IMR-90 (cell line): ENCODE results near the gene NLRP14. TPM values are rescaled to one million over a fixed set of nuclear protein-coding genes. Genes with fewer than 3 reads are reported as not detected.

Experiments
- ATAC-seq: fragments of 200-7000 bp; cut with Tn5 transposase; 2 replicates; pipeline ENCODE4 v1.9.1; 2020; ENCODE audit warnings: low read depth, mild to moderate bottlenecking, moderate library complexity
- BruUV-seq: library from RNA; stranded (reverse); fragments of 400-500 nt; replicated peaks from 2 replicates; lab custom pipeline; 2021; lab: Mats Ljungman, UMichigan
- CTCF ChIA-PET: fragments of 300-600 bp; formaldehyde crosslinking; extraction: SDS; loops from one replicate; lab custom pipeline; 2021; ENCODE audit warnings: antibody characterized with exemption; lab: Yijun Ruan, JAX
- POLR2A ChIA-PET: fragments of 300-600 bp; sonication (Branson Sonifier 250); formaldehyde crosslinking; loops from one replicate; lab custom pipeline; 2022; ENCODE audit warnings: antibody characterized with exemption; ENCODE audit not compliant: unreplicated experiment; lab: Charles Lee
- DNase-seq: peaks from one replicate; pipeline ENCODE4 v3.0.0; 2013
- H2AFZ ChIP-seq: replicated peaks from 2 replicates; pipeline ENCODE3; 2013; ENCODE audit warnings: low read length, mild to moderate bottlenecking; ENCODE audit not compliant: poor library complexity
- H2AK5ac ChIP-seq: 2 replicates; pipeline ENCODE4 v1.6.1; 2013; ENCODE audit warnings: low read depth, low read length, inconsistent platforms
- H2AK9ac ChIP-seq: replicated peaks from 2 replicates; pipeline ENCODE3; 2013; ENCODE audit warnings: mild to moderate bottlenecking, low read depth, low read length, moderate library complexity; ENCODE audit not compliant: poor library complexity
- H2BK120ac ChIP-seq: 2 replicates; pipeline ENCODE4 v1.6.1; 2013; ENCODE audit warnings: low read depth, low read length, inconsistent platforms
- H2BK15ac ChIP-seq: 3 replicates; pipeline ENCODE4 v1.6.1; 2013; ENCODE audit warnings: low read depth, low read length, inconsistent platforms
- H2BK20ac ChIP-seq: 2 replicates; pipeline ENCODE4 v1.6.1; 2013; ENCODE audit warnings: low read depth, mild to moderate bottlenecking, inconsistent platforms, low read length, moderate library complexity
- H2BK5ac ChIP-seq: 2 replicates; pipeline ENCODE4 v1.6.1; 2013; ENCODE audit warnings: mild to moderate bottlenecking, low read depth, low read length, inconsistent platforms; ENCODE audit not compliant: poor library complexity, severe bottlenecking
- H3K14ac ChIP-seq: replicated peaks from 2 replicates; pipeline ENCODE4 v1.6.1; 2013; ENCODE audit warnings: low read depth, low read length, inconsistent platforms
- H3K18ac ChIP-seq: 2 replicates; pipeline ENCODE4 v1.6.1; 2013; ENCODE audit warnings: low read depth, low read length, control low read depth
- H3K23ac ChIP-seq: 2 replicates; pipeline ENCODE4 v1.6.1; 2013; ENCODE audit warnings: low read depth, low read length, inconsistent platforms
- H3K27ac ChIP-seq: 2 replicates; pipeline ENCODE4 v1.5.1; 2013; ENCODE audit warnings: mild to moderate bottlenecking, control low read depth, low read length; ENCODE audit not compliant: insufficient read depth
- H3K27me3 ChIP-seq: 2 replicates; pipeline ENCODE4 v1.6.1; 2013; ENCODE audit warnings: low read length; ENCODE audit not compliant: control insufficient read depth, insufficient read depth
- H3K36me3 ChIP-seq: 2 replicates; pipeline ENCODE4 v1.6.1; 2013; ENCODE audit warnings: low read length, mixed read lengths; ENCODE audit not compliant: control insufficient read depth, insufficient read depth
- H3K4ac ChIP-seq: 2 replicates; pipeline ENCODE4 v1.6.1; 2013; ENCODE audit warnings: low read depth, low read length, inconsistent platforms
- H3K4me1 ChIP-seq: 2 replicates; pipeline ENCODE4 v1.6.1; 2013; ENCODE audit warnings: low read length, mixed read lengths; ENCODE audit not compliant: control insufficient read depth, insufficient read depth
- H3K4me2 ChIP-seq: 2 replicates; pipeline ENCODE4 v1.6.1; 2013; ENCODE audit warnings: low read depth, mild to moderate bottlenecking, control low read depth, low read length, moderate library complexity
- H3K4me3 ChIP-seq: 2 replicates; pipeline ENCODE4 v1.5.1; 2013; ENCODE audit warnings: low read depth, mild to moderate bottlenecking, control low read depth, low read length, moderate library complexity; ENCODE audit not compliant: insufficient read depth
- H3K56ac ChIP-seq: 2 replicates; pipeline ENCODE4 v1.6.1; 2013; ENCODE audit warnings: low read length, inconsistent platforms; ENCODE audit not compliant: insufficient read depth; ENCODE audit errors: extremely low read depth
- H3K79me1 ChIP-seq, 2 experiments: 2 replicates each; pipeline ENCODE4 v1.6.1; 2013; ENCODE audit warnings: low read length in 2 of 2, inconsistent platforms in 1 of 2, low read depth in 1 of 2
- H3K9ac ChIP-seq: 2 replicates; pipeline ENCODE4 v1.6.1; 2013; ENCODE audit warnings: low read depth, low read length, control low read depth
- H3K9me1 ChIP-seq: 2 replicates; pipeline ENCODE4 v1.6.1; 2013; ENCODE audit warnings: low read length, inconsistent platforms; ENCODE audit not compliant: insufficient read depth
- H3K9me3 ChIP-seq: 2 replicates; pipeline ENCODE4 v1.6.1; 2013; ENCODE audit warnings: low read length; ENCODE audit not compliant: control insufficient read depth, insufficient read depth
- H4K20me1 ChIP-seq: 2 replicates; pipeline ENCODE4 v1.6.1; 2013; ENCODE audit warnings: low read length, inconsistent platforms; ENCODE audit not compliant: insufficient read depth
- H4K5ac ChIP-seq: 2 replicates; pipeline ENCODE4 v1.6.1; 2013; ENCODE audit warnings: mild to moderate bottlenecking, low read depth, low read length, control low read depth
- H4K8ac ChIP-seq, 2 experiments: 2 replicates each; pipeline ENCODE4 v1.6.1; 2013; ENCODE audit warnings: low read depth in 2 of 2, low read length in 2 of 2, control low read depth in 1 of 2, inconsistent platforms in 1 of 2
- H4K91ac ChIP-seq: 2 replicates; pipeline ENCODE4 v1.6.1; 2013; ENCODE audit warnings: low read depth, low read length, inconsistent platforms; ENCODE audit not compliant: insufficient read depth
- BHLHE40 ChIP-seq: fragments of 150-350 bp; IDR thresholded peaks from 2 replicates; pipeline ENCODE4 v1.6.1; 2016; ENCODE audit warnings: mild to moderate bottlenecking, low read depth, low read length
- CHD1 ChIP-seq: IDR thresholded peaks from 2 replicates; pipeline ENCODE4 v1.6.1; 2012; ENCODE audit warnings: low read depth, low read length, improper control_type of control experiment
- ELK1 ChIP-seq: fragments of 150-350 bp; IDR thresholded peaks from 2 replicates; pipeline ENCODE4 v1.6.1; 2016; ENCODE audit warnings: low read depth, mild to moderate bottlenecking, low read length, moderate library complexity, borderline replicate concordance
- MAFK ChIP-seq: IDR thresholded peaks from 2 replicates; pipeline ENCODE4 v1.6.1; 2012; ENCODE audit warnings: low read depth, low read length, improper control_type of control experiment
- MAZ ChIP-seq: IDR thresholded peaks from 2 replicates; pipeline ENCODE4 v1.6.1; 2012; ENCODE audit warnings: low read depth, mild to moderate bottlenecking, low read length, improper control_type of control experiment, moderate library complexity, borderline replicate concordance
- POLR2A ChIP-seq: IDR thresholded peaks from 2 replicates; pipeline ENCODE4 v1.6.1; 2012; ENCODE audit warnings: mild to moderate bottlenecking, low read depth, low read length
- RAD21 ChIP-seq: IDR thresholded peaks from 2 replicates; pipeline ENCODE4 v1.6.1; 2012; ENCODE audit warnings: low read length, improper control_type of control experiment
- RCOR1 ChIP-seq: IDR thresholded peaks from 2 replicates; pipeline ENCODE4 v1.6.1; 2012; ENCODE audit warnings: mild to moderate bottlenecking, low read length, improper control_type of control experiment; ENCODE audit not compliant: insufficient replicate concordance
- SMC3 ChIP-seq: fragments of 150-350 bp; IDR thresholded peaks from 2 replicates; pipeline ENCODE4 v1.6.1; 2016; ENCODE audit warnings: low read depth, mild to moderate bottlenecking, antibody characterized with exemption, low read length, moderate library complexity
- dilution Hi-C: fragments of 300-500 bp; cut with HindIII; formaldehyde crosslinking; loops from one replicate; pipeline ENCODE4 v1.14.3; 2018; ENCODE audit warnings: low sequenced_read_pairs; ENCODE audit not compliant: unreplicated experiment
- in situ Hi-C: fragments of 300-500 bp; cut with MboI; formaldehyde crosslinking; loops from 3 replicates; pipeline ENCODE4 v1.14.3; 2019; ENCODE audit warnings: low sequenced_read_pairs, inconsistent platforms, mixed read lengths
- intact Hi-C: fragments of 100-400 bp; cut with micrococcal nuclease; formaldehyde crosslinking; loops from 2 replicates; pipeline ENCODE4 v1.10.0; 2022
- polyA plus RNA-seq, 3 experiments: library from polyadenylated mRNA; depleted of rRNA; stranded (reverse); fragments of >200 nt; gene quantifications; 2 replicates each; pipeline ENCODE4 v1.2.3, GENCODE V29; 2012; ENCODE audit warnings: low replicate concordance in 1 of 3
- total RNA-seq: library from RNA; depleted of rRNA; stranded (reverse); fragments of >200 nt; gene quantifications from 2 replicates; pipeline ENCODE4 v1.2.3, GENCODE V29; 2012
- TF ChIP-seq, protein P1 (sequence below): fragments of 150-350 bp; IDR thresholded peaks from 2 replicates; pipeline ENCODE4 v1.6.1; 2017; ENCODE audit warnings: mild to moderate bottlenecking, antibody characterized with exemption, low read length, low read depth

Gene NLRP14
- total and polyA plus RNA-seq, 2 of the 4 experiments (the other 2 are of a cell fraction), result under 0.01 TPM; not detected in 1

- Histone ChIP-seq H4K20me1 (no peaks in the 10 kb centered on the region), H3K56ac (no peak overlapping the region), H3K27ac (no peak overlapping the region), H3K4me1 (peaks cover 16% of the 10 kb centered on the region), H3K9me1 (peaks cover 7% of the 10 kb centered on the region; the same call in 1 of the 2 replicates), H3K9ac (no peak overlapping the region; the same call in 1 of the 2 replicates), H2AK5ac (no peak overlapping the region), H3K79me1 (no peaks in the 10 kb centered on the region), H3K14ac (0 out of 2 replicates have a peak overlapping the region, but pooled peaks have one; percentile 5), H3K27me3 (no peaks in the 10 kb centered on the region), H2BK15ac (peak overlapping the region; percentile 37; the same call in 1 of the 3 replicates), H3K4me2 (peak overlapping the region; percentile 32; the same call in 1 of the 2 replicates), H2BK5ac (peak overlapping the region; percentile 71), H4K5ac (no peak overlapping the region; the same call in 1 of the 2 replicates), H4K91ac (no peak overlapping the region), H3K9me3 (no peaks in the 10 kb centered on the region), H3K18ac (peak overlapping the region; percentile 60; the same call in 1 of the 2 replicates), H2BK20ac (no peak overlapping the region), H3K36me3 (no peaks in the 10 kb centered on the region), H2AK9ac (no peak overlapping the region), H2BK120ac (peak overlapping the region; percentile 79; the same call in 1 of the 2 replicates), H2AFZ (no peak overlapping the region), H3K4ac (no peak overlapping the region; the same call in 1 of the 2 replicates), H3K23ac (no peak overlapping the region), H3K4me3 (no peak overlapping the region), H4K8ac (peak overlapping the region in 1 of 2 experiments; percentile 48; a peak in 1 of 4 replicates)
- CTCF ChIA-PET, result interaction anchor here (1.5 kb wide), 1 partner anchor 9 kb away, joined by 5 read pairs; no protein-coding TSS in a partner anchor
- no TSS peak for BruUV-seq
- dilution Hi-C loops, result no loop called here
- in situ Hi-C loops, result no loop called here
- DNase-seq (peak; percentile 58), ATAC-seq (peak; percentile 27)
- intact Hi-C loops, result no loop called here
- TF ChIP-seq BHLHE40 (no peak), SMC3 (no peak), RCOR1 (no peak), RAD21 (no peak), MAFK (no peak), ELK1 (no peak), POLR2A (no peak), MAZ (no peak), CHD1 (no peak)
- TF ChIP-seq, protein P1, sequence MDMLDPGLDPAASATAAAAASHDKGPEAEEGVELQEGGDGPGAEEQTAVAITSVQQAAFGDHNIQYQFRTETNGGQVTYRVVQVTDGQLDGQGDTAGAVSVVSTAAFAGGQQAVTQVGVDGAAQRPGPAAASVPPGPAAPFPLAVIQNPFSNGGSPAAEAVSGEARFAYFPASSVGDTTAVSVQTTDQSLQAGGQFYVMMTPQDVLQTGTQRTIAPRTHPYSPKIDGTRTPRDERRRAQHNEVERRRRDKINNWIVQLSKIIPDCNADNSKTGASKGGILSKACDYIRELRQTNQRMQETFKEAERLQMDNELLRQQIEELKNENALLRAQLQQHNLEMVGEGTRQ, result no peak
- POLR2A ChIA-PET, result no interaction called here
Observed at GRCh38 chr11:6988506-6988905, 31.8 kb upstream of the NLRP14 start.
